ENCODE results near the gene AEN. TPM values are rescaled to one million over a fixed set of nuclear protein-coding genes. Genes with fewer than 3 reads are reported as not detected.

Gene AEN
- total and polyA plus RNA-seq, 2 of the 8 experiments (the other 6 are each of a cell fraction or from before 2014, with no cell fraction given): 112 to 122 TPM

- TF ChIP-seq E2F6 (IDR thresholded peaks at IDR 0.05): no peak
Measured at GRCh38 chr15:88655103-88655553, 34.0 kb downstream of the AEN start (continued).
